SK-N-SH (cell line): ENCODE results near the gene HBZ.

ENCODE experiments used
- CHD2 ChIP-seq: fragments of 150-350 bp; IDR thresholded peaks from 2 replicates; pipeline ENCODE4 v1.6.1; 2018; ENCODE audit warnings: low read length; ENCODE audit not compliant: partially characterized antibody
- CTCF ChIP-seq: fragments of 200-600 bp; sonication (generic); IDR thresholded peaks from 2 replicates; pipeline ENCODE4 v1.6.1; 2017; ENCODE audit warnings: antibody characterized with exemption, mild to moderate bottlenecking, moderate library complexity
- EP300 ChIP-seq, 2 experiments: IDR thresholded peaks; 2 replicates each; pipeline versions ENCODE4 v1.4.0 to v1.6.1; 2012; ENCODE audit warnings: borderline replicate concordance in 1 of 2, low read depth in 1 of 2, low read length in 1 of 2
- GATA2 ChIP-seq: sonication (generic); formaldehyde crosslinking; IDR thresholded peaks from 2 replicates; pipeline ENCODE4 v1.5.0; 2020; ENCODE audit warnings: mild to moderate bottlenecking, missing genetic modification reagents
- MAX ChIP-seq: IDR thresholded peaks from 2 replicates; pipeline ENCODE4 v1.4.0; 2012; ENCODE audit warnings: low read depth
- POLR2AphosphoS5 ChIP-seq: IDR thresholded peaks from 2 replicates; pipeline ENCODE4 v1.6.1; 2012; ENCODE audit warnings: low read depth, low read length
- REST ChIP-seq: IDR thresholded peaks from 2 replicates; pipeline ENCODE4 v1.6.1; 2012; ENCODE audit warnings: mild to moderate bottlenecking, low read depth, low read length, moderate library complexity
- RFX5 ChIP-seq: IDR thresholded peaks from 2 replicates; pipeline ENCODE4 v1.6.1; 2012; ENCODE audit warnings: mild to moderate bottlenecking, improper control_type of control experiment, low read length
- USF2 ChIP-seq: fragments of 150-350 bp; IDR thresholded peaks from 2 replicates; pipeline ENCODE4 v1.6.1; 2017; ENCODE audit warnings: antibody characterized with exemption, low read length, low read depth, borderline replicate concordance
- YY1 ChIP-seq: IDR thresholded peaks from 2 replicates; pipeline ENCODE4 v1.4.0; 2012; ENCODE audit warnings: low read depth, mild to moderate bottlenecking
- TF ChIP-seq, protein P1 (sequence below): IDR thresholded peaks from 2 replicates; pipeline ENCODE4 v1.4.0; 2012; ENCODE audit warnings: low read depth, borderline replicate concordance

GRCh38 chr16:162271-162991 is 10.0 kb downstream of the HBZ start:
- no peak for TF ChIP-seq CTCF
- TF ChIP-seq USF2: no peak
- no peak for TF ChIP-seq MAX
- TF ChIP-seq EP300 (IDR thresholded peaks at IDR 0.05; ENCODE audit: borderline replicate concordance in 1 of 2, low read depth in 1 of 2, low read length in 1 of 2): no peak
- TF ChIP-seq CHD2: no peak
- TF ChIP-seq YY1: no peak
- no peak for TF ChIP-seq RFX5
- TF ChIP-seq, protein P1, sequence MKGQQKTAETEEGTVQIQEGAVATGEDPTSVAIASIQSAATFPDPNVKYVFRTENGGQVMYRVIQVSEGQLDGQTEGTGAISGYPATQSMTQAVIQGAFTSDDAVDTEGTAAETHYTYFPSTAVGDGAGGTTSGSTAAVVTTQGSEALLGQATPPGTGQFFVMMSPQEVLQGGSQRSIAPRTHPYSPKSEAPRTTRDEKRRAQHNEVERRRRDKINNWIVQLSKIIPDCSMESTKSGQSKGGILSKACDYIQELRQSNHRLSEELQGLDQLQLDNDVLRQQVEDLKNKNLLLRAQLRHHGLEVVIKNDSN: no peak
- TF ChIP-seq GATA2 (CRISPR knock-in tag): no peak
- TF ChIP-seq REST: no peak
- TF ChIP-seq POLR2AphosphoS5: no peak
